Measurements from ENCODE around the gene EMP1. TPM values are rescaled to one million over a fixed set of nuclear protein-coding genes. Genes with fewer than 3 reads are reported as not detected.

EMP1 gene
- total and polyA plus RNA-seq, 2 of the 8 experiments (the other 6 are each of a cell fraction or from before 2014, with no cell fraction given), result 0.17 to 0.65 TPM

DNA sequence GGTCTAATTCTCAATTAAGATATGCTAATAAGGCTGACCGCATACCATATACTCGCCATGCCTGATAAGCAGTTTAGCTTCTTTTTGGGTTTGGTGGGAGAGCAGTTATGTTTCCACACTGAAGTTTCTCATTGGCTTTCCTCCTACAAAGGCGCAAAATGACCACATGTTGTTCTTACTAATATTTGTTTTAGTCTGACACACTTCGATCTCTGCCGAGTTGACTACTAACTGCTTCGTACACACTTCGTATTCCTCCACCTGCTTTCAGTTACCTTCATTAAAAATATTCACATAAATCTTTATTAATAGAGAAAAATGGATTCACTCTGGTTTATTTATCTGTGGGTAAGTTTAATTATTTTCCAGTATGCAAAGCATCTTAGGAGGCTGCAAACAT, 41.7 kb downstream of the EMP1 start:
- Histone ChIP-seq H3K79me2 (ENCODE audit: control insufficient read depth in 1 of 2, insufficient read depth in 2 of 2, low read length in 2 of 2) (no peaks in the 10 kb centered on the region), H3K27me3 (replicated peaks in 1 of 4; ENCODE audit: control insufficient read depth in 3 of 4, extremely low read depth in 1 of 4, insufficient read depth in 3 of 4, low read length in 3 of 4) (no peaks in the 10 kb centered on the region), H3K4me3 (ENCODE audit: extremely low read depth in 1 of 4, insufficient read depth in 2 of 4, low read depth in 3 of 4, low read length in 4 of 4) (no peak overlapping the region), H2AK5ac (ENCODE audit: low read depth, low read length) (no peak overlapping the region), H2AFZ (ENCODE audit: low read length) (no peak overlapping the region), H4K5ac (ENCODE audit: insufficient read length, low read depth, low read length) (no peak overlapping the region), H3K4ac (replicated peaks; ENCODE audit: insufficient read length, low read depth, low read length) (no peak overlapping the region), H3K4me1 (replicated peaks in 1 of 4; ENCODE audit: control insufficient read depth in 3 of 4, insufficient read depth in 4 of 4, low read length in 3 of 4) (no peaks in the 10 kb centered on the region), H3K79me1 (ENCODE audit: low read depth, low read length) (no peaks in the 10 kb centered on the region), H4K20me1 (replicated peaks in 1 of 2; ENCODE audit: control insufficient read depth in 1 of 2, insufficient read depth in 2 of 2, low read length in 2 of 2) (no peaks in the 10 kb centered on the region), H3K14ac (ENCODE audit: insufficient read length) (no peak overlapping the region), H2BK120ac (replicated peaks; ENCODE audit: low read depth, low read length) (no peak overlapping the region), H3K18ac (ENCODE audit: extremely low read depth, low read length) (no peak overlapping the region), H4K8ac (ENCODE audit: extremely low read depth, insufficient read depth, low read length) (no peak overlapping the region), H3K27ac (ENCODE audit: low read depth, low read length) (no peak overlapping the region), H3K23ac (ENCODE audit: insufficient read length) (no peak overlapping the region), H4K91ac (replicated peaks; ENCODE audit: insufficient read length, low read length) (no peak overlapping the region), H3K56ac (replicated peaks; ENCODE audit: insufficient read length, low read depth, low read length) (no peak overlapping the region), H3K36me3 (ENCODE audit: control insufficient read depth in 2 of 4, insufficient read depth in 4 of 4, low read length in 3 of 4) (no peaks in the 10 kb centered on the region), H2BK20ac (ENCODE audit: low read length) (no peak overlapping the region), H3K4me2 (ENCODE audit: insufficient read depth in 1 of 2, low read depth in 2 of 2, low read length in 2 of 2) (no peak overlapping the region), H3K9ac (replicated peaks in 1 of 4; ENCODE audit: extremely low read depth in 1 of 4, low read depth in 3 of 4, low read length in 3 of 4) (no peak overlapping the region), H2BK15ac (ENCODE audit: low read length) (no peak overlapping the region), H2BK12ac (ENCODE audit: low read depth, low read length) (no peak overlapping the region), H3K9me3 (ENCODE audit: insufficient read depth in 2 of 2, low read depth in 1 of 2, low read length in 1 of 2) (no peaks in the 10 kb centered on the region), H2BK5ac (ENCODE audit: low read depth, low read length) (no peak overlapping the region), H3K23me2 (ENCODE audit: low read depth, low read length) (no peaks in the 10 kb centered on the region)
- 82% methylated on average over 7 of the region's 7 CpGs; no CpG with 5 or more reads in 1 of the 2 experiments for WGBS, 2 experiments (ENCODE audit: extremely low coverage in 1 of 2, insufficient coverage in 1 of 2, insufficient read length in 1 of 2, insufficient replicate concordance in 2 of 2, low coverage in 1 of 2, low lambda C conversion rate in 2 of 2, missing lambda C conversion rate in 1 of 2)
- ChIA-PET POLR2A (ENCODE audit: partially characterized antibody) (no interaction called here), CTCF (ENCODE audit: partially characterized antibody) (interaction anchor here (1.7 kb wide), 1 partner anchor 26 kb away, joined by 4 read pairs; no protein-coding TSS in a partner anchor)
- FAIRE-seq (no peak), DNase-seq (ENCODE audit: low read depth in 1 of 2, low spot score in 2 of 2) (no peak)
- TF ChIP-seq TCF12 (IDR thresholded peaks at IDR 0.05; ENCODE audit: low read depth, low read length), result no peak

Measured in H1 (cell line).